Peyer's patch (tissue), 4 donors: ENCODE data around the gene KRT33B.

Experiments
- CTCF ChIP-seq, 6 experiments: fragments of 450-650 bp in 4 of 6; fragments of 200-600 bp in 2 of 6; sonication (generic) in 1 of 6; IDR thresholded peaks; one replicate each; pipeline ENCODE4 v1.5.1; 2017 to 2019; ENCODE audit warnings: antibody characterized with exemption in 6 of 6, mild to moderate bottlenecking in 3 of 6, moderate library complexity in 1 of 6
- POLR2A ChIP-seq, 2 donors: fragments of 450-650 bp; IDR thresholded peaks; one replicate each; pipeline ENCODE4 v1.5.1; 2017; ENCODE audit warnings: antibody characterized with exemption in 2 of 2, mild to moderate bottlenecking in 2 of 2, moderate library complexity in 2 of 2

- TF ChIP-seq CTCF (IDR thresholded peaks at IDR 0.05) (no peak), POLR2A (IDR thresholded peaks at IDR 0.05) (no peak)
Measured at GRCh38 chr17:41340494-41340893, 29.1 kb downstream of the KRT33B start.
